Measurements from ENCODE around the gene HNRNPA3. TPM values are rescaled to one million over a fixed set of nuclear protein-coding genes. Genes with fewer than 3 reads are reported as not detected.
A peak's percentile ranks its signal among the peaks of the same experiment; 100 is the strongest.

HNRNPA3 gene
- total and polyA plus RNA-seq, 2 of the 13 experiments (the other 11 are each of a cell fraction or from before 2014, with no cell fraction given) = 73.3 to 97.7 TPM

- TF ChIP-seq ARID5B (CRISPR knock-in tag; IDR thresholded peaks at IDR 0.05) (peak; percentile 92), GZF1 (CRISPR knock-in tag; IDR thresholded peaks at IDR 0.05) (no peak), PLSCR1 (CRISPR knock-in tag; IDR thresholded peaks at IDR 0.05; ENCODE audit: borderline replicate concordance) (no peak), FOSL2 (CRISPR knock-in tag; IDR thresholded peaks at IDR 0.05) (no peak), PPARG (CRISPR knock-in tag; conservative IDR thresholded peaks at IDR 0.05) (peak; percentile 16; the same call in 1 of the 2 replicates), BCL3 (CRISPR knock-in tag; IDR thresholded peaks at IDR 0.05) (no peak), FIP1L1 (IDR thresholded peaks at IDR 0.05; ENCODE audit: borderline replicate concordance, insufficient read depth, low read depth, low read length) (no peak), ZBTB8A (CRISPR knock-in tag; IDR thresholded peaks at IDR 0.05; ENCODE audit: borderline replicate concordance, low read depth) (no peak), KMT2A (CRISPR knock-in tag; IDR thresholded peaks at IDR 0.05) (no peak), NBN (conservative IDR thresholded peaks at IDR 0.05) (no peak), MAFF (IDR thresholded peaks at IDR 0.05; ENCODE audit: low read depth, low read length) (peak; percentile 79)
- TF ChIP-seq, protein P1, sequence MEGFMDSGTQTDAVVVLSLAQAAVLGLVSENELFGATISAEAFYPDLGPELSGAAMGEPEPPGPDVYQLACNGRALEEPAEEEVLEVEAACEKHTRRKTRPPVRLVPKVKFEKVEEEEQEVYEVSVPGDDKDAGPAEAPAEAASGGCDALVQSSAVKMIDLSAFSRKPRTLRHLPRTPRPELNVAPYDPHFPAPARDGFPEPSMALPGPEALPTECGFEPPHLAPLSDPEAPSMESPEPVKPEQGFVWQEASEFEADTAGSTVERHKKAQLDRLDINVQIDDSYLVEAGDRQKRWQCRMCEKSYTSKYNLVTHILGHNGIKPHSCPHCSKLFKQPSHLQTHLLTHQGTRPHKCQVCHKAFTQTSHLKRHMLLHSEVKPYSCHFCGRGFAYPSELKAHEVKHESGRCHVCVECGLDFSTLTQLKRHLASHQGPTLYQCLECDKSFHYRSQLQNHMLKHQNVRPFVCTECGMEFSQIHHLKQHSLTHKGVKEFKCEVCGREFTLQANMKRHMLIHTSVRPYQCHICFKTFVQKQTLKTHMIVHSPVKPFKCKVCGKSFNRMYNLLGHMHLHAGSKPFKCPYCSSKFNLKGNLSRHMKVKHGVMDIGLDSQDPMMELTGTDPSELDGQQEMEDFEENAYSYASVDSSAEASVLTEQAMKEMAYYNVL (CRISPR knock-in tag; IDR thresholded peaks at IDR 0.05; ENCODE audit: borderline replicate concordance) = no peak
- TF ChIP-seq, protein P2, sequence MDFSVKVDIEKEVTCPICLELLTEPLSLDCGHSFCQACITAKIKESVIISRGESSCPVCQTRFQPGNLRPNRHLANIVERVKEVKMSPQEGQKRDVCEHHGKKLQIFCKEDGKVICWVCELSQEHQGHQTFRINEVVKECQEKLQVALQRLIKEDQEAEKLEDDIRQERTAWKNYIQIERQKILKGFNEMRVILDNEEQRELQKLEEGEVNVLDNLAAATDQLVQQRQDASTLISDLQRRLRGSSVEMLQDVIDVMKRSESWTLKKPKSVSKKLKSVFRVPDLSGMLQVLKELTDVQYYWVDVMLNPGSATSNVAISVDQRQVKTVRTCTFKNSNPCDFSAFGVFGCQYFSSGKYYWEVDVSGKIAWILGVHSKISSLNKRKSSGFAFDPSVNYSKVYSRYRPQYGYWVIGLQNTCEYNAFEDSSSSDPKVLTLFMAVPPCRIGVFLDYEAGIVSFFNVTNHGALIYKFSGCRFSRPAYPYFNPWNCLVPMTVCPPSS (IDR thresholded peaks at IDR 0.05) = no peak
- TF ChIP-seq, protein P3, sequence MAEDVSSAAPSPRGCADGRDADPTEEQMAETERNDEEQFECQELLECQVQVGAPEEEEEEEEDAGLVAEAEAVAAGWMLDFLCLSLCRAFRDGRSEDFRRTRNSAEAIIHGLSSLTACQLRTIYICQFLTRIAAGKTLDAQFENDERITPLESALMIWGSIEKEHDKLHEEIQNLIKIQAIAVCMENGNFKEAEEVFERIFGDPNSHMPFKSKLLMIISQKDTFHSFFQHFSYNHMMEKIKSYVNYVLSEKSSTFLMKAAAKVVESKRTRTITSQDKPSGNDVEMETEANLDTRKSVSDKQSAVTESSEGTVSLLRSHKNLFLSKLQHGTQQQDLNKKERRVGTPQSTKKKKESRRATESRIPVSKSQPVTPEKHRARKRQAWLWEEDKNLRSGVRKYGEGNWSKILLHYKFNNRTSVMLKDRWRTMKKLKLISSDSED (CRISPR knock-in tag; IDR thresholded peaks at IDR 0.05) = no peak
- TF ChIP-seq, protein P4, sequence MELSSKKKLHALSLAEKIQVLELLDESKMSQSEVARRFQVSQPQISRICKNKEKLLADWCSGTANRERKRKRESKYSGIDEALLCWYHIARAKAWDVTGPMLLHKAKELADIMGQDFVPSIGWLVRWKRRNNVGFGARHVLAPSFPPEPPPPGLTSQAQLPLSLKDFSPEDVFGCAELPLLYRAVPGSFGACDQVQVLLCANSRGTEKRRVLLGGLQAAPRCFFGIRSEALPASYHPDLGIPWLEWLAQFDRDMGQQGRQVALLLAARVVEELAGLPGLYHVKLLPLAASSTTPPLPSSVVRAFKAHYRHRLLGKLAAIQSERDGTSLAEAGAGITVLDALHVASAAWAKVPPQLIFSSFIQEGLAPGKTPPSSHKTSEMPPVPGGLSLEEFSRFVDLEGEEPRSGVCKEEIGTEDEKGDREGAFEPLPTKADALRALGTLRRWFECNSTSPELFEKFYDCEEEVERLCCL (CRISPR knock-in tag; IDR thresholded peaks at IDR 0.05; ENCODE audit: borderline replicate concordance) = no peak
Observed at GRCh38 chr2:177265824-177266817, 53.5 kb downstream of the HNRNPA3 start (continued).

Measured in HepG2 (cell line).